Activated CD4-positive, alpha-beta T cell treated with anti-CD3 and anti-CD28 coated beads, Interleukin-2, amount 10 ng/mL, durations not matched to agents 24 days and 14 days (primary cell): ENCODE results near the gene C11orf21. TPM values are rescaled to one million over a fixed set of nuclear protein-coding genes. Genes with fewer than 3 reads are reported as not detected.

Source experiments
- DNase-seq: peaks from one replicate; pipeline ENCODE4 v3.0.0; 2022
- H3K27ac Mint-ChIP-seq: one replicate; pipeline ENCODE4 v1.8.0; 2022; ENCODE audit warnings: mild to moderate bottlenecking, mixed read lengths
- H3K27me3 Mint-ChIP-seq: one replicate; pipeline ENCODE4 v1.8.0; 2022; ENCODE audit warnings: mixed read lengths
- H3K36me3 Mint-ChIP-seq: one replicate; pipeline ENCODE4 v1.8.0; 2022; ENCODE audit warnings: low read depth, mild to moderate bottlenecking, mixed read lengths
- H3K4me1 Mint-ChIP-seq: one replicate; pipeline ENCODE4 v1.8.0; 2021; ENCODE audit warnings: mixed read lengths
- H3K4me3 Mint-ChIP-seq: one replicate; pipeline ENCODE4 v1.8.0; 2022; ENCODE audit warnings: mild to moderate bottlenecking, moderate library complexity, mixed read lengths
- H3K9me3 Mint-ChIP-seq: one replicate; pipeline ENCODE4 v1.8.0; 2021; ENCODE audit warnings: mixed read lengths
- intact Hi-C: fragments of 100-400 bp; cut with micrococcal nuclease; formaldehyde crosslinking; loops from one replicate; pipeline ENCODE4 v1.15.1; 2023
- total RNA-seq: library from RNA; stranded (reverse); gene quantifications from 2 replicates; pipeline ENCODE4 v1.2.3, GENCODE V29; 2022

C11orf21 gene
- total RNA-seq, 1 donor from 2014 or later, result 2.6 TPM

DNA sequence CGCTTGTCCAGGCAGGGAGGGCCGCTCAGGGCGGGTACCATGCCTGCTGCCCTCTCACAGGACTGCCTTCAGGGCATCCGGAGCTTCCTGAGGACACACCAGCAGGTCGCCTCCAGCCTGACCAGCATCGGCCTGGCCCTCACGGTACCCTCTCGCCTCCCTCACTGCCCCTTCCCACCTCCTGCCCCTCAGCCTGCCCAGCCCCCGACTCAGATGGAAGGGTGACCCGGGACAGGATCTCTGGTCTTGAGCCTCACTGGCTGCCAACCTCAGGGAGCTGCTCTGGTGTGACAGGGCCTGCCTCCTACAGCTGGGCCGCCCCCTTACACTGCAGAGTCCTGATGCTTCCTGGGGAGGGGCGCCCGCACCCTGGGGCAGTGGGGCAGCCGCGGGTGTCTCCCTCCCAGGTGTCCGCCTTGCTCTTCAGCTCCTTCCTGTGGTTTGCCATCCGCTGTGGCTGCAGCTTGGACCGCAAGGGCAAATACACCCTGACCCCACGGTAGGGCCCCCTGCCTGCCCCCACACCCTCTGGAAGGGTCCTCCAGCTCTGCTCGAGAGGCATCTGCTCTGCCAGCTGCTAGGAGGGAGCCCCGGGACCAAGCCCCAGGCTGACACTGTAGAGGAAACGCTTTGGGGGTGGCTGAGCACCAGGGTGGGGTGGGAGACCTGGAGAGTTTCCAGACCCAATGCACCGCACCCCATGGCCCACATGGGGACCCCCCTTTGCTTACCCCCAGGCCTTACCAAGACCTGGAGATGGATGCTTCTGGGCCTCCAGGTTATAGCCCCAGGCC is 14.6 kb upstream of the C11orf21 start:
- H3K4me3 Mint-ChIP-seq, result no peak overlapping the region
- no peaks in the 10 kb centered on the region for H3K4me1 Mint-ChIP-seq
- DNase-seq, result no peak
- no peaks in the 10 kb centered on the region for H3K9me3 Mint-ChIP-seq
- no peaks in the 10 kb centered on the region for H3K36me3 Mint-ChIP-seq
- H3K27me3 Mint-ChIP-seq, result no peaks in the 10 kb centered on the region
- intact Hi-C loops, result no loop called here
- no peak overlapping the region for H3K27ac Mint-ChIP-seq

DNA sequence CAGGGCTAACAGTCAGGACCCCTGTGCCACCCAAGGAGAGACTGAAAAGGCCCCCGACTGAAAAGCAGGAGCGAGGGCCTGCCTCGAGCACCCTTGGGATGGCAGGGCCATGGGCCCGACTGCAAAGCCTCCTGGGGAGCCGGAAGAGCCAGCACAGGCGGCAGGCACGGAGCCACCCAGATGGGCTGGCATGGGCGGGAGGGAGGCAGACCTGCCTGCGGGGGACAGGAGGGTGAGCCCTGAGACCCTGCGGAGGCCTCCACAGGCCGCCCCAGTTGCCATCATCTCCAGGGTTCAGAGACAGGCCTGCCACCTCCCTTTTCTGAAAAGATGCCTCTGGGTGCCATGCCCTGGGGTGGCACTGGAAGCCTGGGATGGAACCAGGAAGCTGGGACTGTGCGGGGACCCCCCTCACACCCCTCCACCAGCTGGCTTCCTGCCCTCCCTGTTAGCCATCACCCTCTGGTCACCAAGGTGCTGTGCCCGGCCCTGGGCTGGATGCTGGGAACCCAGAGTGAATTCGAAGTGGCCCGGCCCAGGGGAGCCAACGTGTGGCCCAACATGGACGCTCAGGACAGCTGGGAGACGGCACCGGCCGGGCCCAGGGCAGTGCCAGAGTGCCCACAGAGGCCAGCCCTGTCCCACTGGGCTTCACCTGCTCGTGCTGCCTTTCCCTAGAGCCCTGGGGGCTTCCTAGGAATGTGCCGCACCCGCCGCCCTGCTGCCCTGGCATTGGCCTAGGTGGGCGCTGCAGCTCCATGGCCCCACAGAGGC is 13.9 kb upstream of the C11orf21 start:
- Mint-ChIP-seq H3K36me3 (no peaks in the 10 kb centered on the region), H3K9me3 (no peaks in the 10 kb centered on the region), H3K27me3 (no peaks in the 10 kb centered on the region), H3K4me1 (no peaks in the 10 kb centered on the region), H3K4me3 (no peak overlapping the region), H3K27ac (no peak overlapping the region)
- no peak for DNase-seq
- intact Hi-C loops, result no loop called here

- Mint-ChIP-seq H3K9me3 (no peaks in the 10 kb centered on the region), H3K4me3 (no peak overlapping the region), H3K27ac (no peak overlapping the region), H3K36me3 (no peaks in the 10 kb centered on the region), H3K27me3 (no peaks in the 10 kb centered on the region), H3K4me1 (no peaks in the 10 kb centered on the region)
- intact Hi-C loops, result no loop called here
- DNase-seq, result no peak
Observed at GRCh38 chr11:2314525-2315394, 13.0 kb upstream of the C11orf21 start.

DNA sequence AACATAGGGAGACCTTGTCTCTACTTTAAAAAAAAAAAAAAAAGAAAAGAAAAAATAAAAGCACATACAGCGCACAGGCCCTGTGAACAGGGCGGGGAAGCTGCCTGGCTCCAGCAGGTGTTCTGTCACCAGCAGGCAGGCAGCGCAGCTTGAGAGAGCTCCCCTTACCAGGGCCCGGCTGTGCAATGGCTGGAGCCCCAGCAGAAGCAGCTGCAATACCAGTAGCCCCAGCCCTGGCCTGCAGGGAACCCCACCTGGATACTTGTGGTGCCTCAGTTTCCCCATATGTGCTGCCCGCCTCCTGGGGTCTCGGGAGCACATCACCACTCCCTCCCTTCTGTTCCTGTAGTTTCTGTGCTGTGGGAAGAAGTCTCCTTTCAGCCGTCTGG is 12.4 kb upstream of the C11orf21 start:
- Mint-ChIP-seq H3K27me3 (no peaks in the 10 kb centered on the region), H3K9me3 (no peaks in the 10 kb centered on the region), H3K4me3 (no peak overlapping the region), H3K4me1 (no peaks in the 10 kb centered on the region), H3K27ac (no peak overlapping the region), H3K36me3 (no peaks in the 10 kb centered on the region)
- intact Hi-C loops, result no loop called here
- DNase-seq, result no peak

DNA sequence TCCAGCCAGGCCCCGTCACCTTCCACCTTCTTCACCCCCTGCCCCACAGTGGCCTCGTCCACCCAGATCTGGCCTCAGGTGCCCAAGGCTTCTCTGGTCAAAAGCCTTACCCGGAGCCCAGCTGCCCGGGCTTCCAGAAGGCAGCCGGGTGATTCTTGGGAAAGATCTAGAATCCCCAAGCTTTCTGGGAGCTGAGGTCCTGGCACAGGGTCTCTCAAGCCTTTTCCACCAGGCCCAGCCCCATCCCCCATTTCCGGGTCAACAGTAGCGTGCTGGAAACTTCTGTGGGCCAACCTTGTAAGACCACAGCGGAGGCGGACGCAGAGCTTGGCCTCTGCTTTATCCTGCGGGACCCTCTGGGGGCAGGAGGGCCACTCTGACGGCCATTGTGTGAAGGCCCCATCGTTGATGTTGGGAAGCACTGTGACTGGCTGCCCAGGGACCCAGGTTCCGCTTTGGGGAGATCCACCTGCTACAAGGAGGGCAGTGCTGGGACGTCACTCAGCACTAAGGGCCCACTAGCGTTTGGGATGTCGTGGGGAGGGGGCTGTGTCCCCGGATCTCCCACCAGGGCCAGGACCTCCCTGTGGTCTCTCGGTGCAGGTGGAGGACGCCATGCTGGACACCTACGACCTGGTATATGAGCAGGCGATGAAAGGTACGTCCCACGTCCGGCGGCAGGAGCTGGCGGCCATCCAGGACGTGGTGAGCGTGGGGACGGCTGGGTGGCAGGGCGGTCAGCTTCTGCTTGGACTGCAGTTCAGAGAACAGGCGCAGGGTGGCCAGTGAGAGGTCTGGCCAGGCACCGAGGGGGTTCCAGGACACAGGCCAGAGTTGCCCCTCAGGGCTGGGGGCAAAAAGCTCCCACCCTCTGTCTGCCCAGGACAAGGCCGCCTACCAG is 11.6 kb upstream of the C11orf21 start:
- Mint-ChIP-seq H3K9me3 (no peaks in the 10 kb centered on the region), H3K4me1 (no peaks in the 10 kb centered on the region), H3K36me3 (no peaks in the 10 kb centered on the region), H3K4me3 (no peak overlapping the region), H3K27ac (no peak overlapping the region), H3K27me3 (no peaks in the 10 kb centered on the region)
- intact Hi-C loops, result no loop called here
- no peak for DNase-seq

DNA sequence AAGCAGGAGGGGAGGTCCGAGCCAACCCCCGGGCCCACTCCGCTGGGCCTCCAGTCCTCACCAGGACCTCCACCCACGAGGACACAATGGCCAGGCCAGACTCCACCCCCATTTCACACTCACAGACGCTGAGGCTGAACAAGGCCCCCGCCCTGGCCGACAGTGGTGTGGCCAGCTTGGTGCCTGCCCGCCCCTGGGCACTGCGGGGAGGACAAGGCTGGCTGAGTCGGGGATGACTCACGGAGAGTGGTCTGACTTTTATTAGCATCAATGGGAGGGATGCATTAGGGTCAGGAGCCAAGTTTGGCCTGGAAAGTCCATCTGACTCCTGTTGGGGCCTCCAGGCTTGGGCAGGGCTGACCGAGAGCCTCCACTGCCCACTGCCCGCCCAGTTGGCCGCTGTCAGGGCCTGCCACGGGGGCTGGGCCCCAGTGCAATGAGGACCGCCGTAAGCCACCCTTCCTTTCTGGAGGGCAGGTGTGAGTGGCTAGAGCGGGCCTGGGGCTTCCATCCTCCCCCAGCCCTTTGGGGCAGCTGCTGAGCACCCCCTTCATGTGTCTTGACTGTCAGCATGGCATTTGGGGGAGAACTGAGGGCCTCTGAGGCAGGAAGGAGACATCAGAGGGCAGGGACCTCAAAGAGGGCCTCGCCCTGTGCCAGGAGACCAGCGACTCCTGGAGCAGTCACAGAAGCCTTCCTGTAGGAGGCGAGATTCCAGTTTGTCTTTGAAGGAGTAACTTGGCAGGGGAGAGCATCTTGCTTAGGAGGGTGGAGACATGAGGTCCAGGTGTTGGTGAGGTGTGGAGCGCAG is 10.7 kb upstream of the C11orf21 start:
- no peak overlapping the region for H3K4me3 Mint-ChIP-seq
- H3K9me3 Mint-ChIP-seq, result no peaks in the 10 kb centered on the region
- H3K36me3 Mint-ChIP-seq, result no peaks in the 10 kb centered on the region
- H3K27me3 Mint-ChIP-seq, result no peaks in the 10 kb centered on the region
- intact Hi-C loops, result no loop called here
- DNase-seq, result no peak
- no peak overlapping the region for H3K27ac Mint-ChIP-seq
- no peaks in the 10 kb centered on the region for H3K4me1 Mint-ChIP-seq

- Mint-ChIP-seq H3K27me3 (no peaks in the 10 kb centered on the region), H3K9me3 (no peaks in the 10 kb centered on the region), H3K27ac (no peak overlapping the region), H3K36me3 (no peaks in the 10 kb centered on the region), H3K4me3 (no peak overlapping the region), H3K4me1 (peaks cover under 1% of the 10 kb centered on the region)
- no peak for DNase-seq
- intact Hi-C loops, result no loop called here
Observed at GRCh38 chr11:2311353-2312133, 9.8 kb upstream of the C11orf21 start.

GRCh38 chr11:2310786-2311352 is 9.2 kb upstream of the C11orf21 start:
- intact Hi-C loops, result no loop called here
- no peak for DNase-seq
- Mint-ChIP-seq H3K27me3 (no peaks in the 10 kb centered on the region), H3K27ac (no peak overlapping the region), H3K4me1 (peaks cover 8% of the 10 kb centered on the region), H3K4me3 (no peak overlapping the region), H3K36me3 (no peaks in the 10 kb centered on the region), H3K9me3 (no peaks in the 10 kb centered on the region)

DNA sequence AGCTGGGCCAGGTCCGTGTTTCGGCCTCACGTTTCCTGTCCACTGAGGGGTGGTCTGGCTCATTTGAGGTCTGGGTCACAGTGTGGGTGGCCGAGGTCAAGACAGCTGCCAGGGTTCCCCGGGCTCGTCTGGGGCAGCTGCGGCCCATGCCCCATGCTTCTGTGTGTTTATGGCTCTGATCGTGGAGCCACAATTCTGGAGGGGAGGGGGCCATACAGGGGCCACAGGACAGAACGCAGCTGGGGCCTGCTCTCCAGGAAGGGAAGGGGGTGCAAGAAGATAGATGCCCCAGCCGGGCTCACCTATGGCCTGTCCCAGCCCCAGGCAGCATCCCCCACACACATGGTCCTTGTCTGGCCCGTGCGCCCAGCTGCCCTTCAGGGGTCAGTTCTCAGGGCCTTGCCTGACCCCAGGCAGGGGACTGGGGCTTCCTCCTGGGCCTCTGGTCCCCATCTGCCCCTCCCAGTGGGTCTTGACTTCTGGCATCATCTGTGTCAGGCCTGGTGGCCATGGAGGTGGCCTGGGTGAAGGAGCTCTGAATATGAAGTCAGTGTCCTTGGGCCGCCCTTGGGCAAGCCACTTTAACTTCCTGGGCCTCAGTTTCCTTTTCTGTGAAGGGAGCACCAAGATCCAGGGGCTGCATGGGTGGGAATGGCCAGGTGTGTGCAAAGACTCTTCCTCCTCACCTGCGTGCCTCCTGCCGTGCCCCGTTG is 8.5 kb upstream of the C11orf21 start:
- intact Hi-C loops, result no loop called here
- Mint-ChIP-seq H3K4me1 (peaks cover 12% of the 10 kb centered on the region), H3K36me3 (no peaks in the 10 kb centered on the region), H3K9me3 (no peaks in the 10 kb centered on the region), H3K27ac (no peak overlapping the region), H3K27me3 (no peaks in the 10 kb centered on the region), H3K4me3 (no peak overlapping the region)
- no peak for DNase-seq

DNA sequence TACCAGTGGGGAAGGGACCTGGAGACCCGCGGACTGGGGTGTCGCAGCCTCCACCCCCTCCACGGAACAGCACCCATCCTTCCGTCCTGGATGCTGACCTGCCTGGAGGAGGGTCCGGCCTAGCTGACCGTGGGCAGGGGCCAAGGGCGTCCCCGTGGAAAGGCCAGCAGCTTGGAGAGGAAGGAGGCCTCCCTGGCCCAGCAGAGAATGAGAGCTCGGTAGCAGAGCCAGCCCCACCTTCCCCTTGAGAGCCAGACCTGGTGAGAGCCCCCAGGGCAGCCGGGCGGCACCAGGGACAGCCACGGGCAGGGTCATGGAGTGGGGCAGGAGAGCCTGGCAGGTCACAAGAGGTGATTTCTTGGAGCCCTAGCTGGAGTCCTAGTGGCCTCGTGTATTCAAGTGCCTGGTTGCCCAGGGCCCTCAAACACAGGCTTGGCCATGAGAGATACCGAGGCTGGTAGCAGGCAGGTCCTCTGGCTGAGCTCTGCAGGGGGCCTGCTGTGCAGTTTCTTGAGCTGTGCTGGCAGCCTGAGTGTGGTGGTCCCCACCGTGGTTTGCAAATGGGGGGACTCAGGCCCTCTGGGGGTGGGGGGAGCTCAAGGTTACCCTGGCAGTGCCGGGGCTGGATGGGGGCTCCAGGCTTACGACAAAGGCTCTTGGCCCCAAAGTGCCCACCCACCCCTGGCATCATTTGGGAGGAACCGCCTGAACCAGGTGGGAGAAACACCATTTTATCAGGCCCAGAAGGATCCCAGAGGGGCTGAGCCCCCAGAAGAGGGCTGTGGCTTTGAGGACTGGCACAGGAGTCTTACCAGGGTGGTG is 7.7 kb upstream of the C11orf21 start:
- Mint-ChIP-seq H3K36me3 (no peaks in the 10 kb centered on the region), H3K4me1 (peaks cover 16% of the 10 kb centered on the region), H3K27ac (no peak overlapping the region), H3K4me3 (no peak overlapping the region), H3K9me3 (no peaks in the 10 kb centered on the region), H3K27me3 (no peaks in the 10 kb centered on the region)
- no peak for DNase-seq
- intact Hi-C loops, result loop anchor here (10.0 kb wide), 1 partner anchor 225 kb away; no protein-coding TSS in a partner anchor

DNA sequence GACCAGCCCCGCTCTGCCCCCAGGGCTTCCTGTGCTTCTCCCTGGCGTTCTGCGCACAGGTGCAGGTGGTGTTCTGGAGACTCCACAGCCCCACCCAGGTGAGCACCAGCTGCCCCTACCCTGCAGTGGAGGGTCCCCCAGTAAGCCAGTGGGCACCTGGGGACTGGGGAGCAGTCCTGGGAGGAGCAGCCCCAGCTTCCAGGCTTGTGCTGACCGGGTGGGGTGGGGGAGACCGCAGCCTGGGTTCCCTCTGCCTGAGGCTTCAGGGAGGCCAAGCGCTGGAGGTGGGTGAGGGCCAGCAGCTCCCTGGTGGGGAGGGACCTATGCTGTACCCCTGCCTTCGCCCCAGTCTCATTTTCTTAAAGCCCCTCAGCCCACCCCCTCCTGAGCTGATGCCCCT is 7.0 kb upstream of the C11orf21 start:
- Mint-ChIP-seq H3K4me3 (no peak overlapping the region), H3K27me3 (no peaks in the 10 kb centered on the region), H3K36me3 (no peaks in the 10 kb centered on the region), H3K27ac (no peak overlapping the region), H3K4me1 (peaks cover 18% of the 10 kb centered on the region), H3K9me3 (no peaks in the 10 kb centered on the region)
- DNase-seq, result no peak
- intact Hi-C loops, result loop anchor here (10.0 kb wide), 1 partner anchor 226 kb away; no protein-coding TSS in a partner anchor
